CD4-positive, alpha-beta T cell treated with Interleukin-2 at 100 ng/mL for 4 hours (primary cell): ENCODE results near the gene CALU.

ENCODE experiments used
- DNase-seq: peaks from one replicate; pipeline ENCODE4 v3.0.0-alpha.2; 2020; ENCODE audit warnings: low spot score

Gene CALU

GRCh38 chr7:128752251-128752650, 13.1 kb downstream of the CALU start:
- DNase-seq, result no peak

GRCh38 chr7:128755075-128755818, 16.1 kb downstream of the CALU start:
- DNase-seq, result no peak

- no peak for DNase-seq
Measured at GRCh38 chr7:128755819-128756476, 16.8 kb downstream of the CALU start.

DNA sequence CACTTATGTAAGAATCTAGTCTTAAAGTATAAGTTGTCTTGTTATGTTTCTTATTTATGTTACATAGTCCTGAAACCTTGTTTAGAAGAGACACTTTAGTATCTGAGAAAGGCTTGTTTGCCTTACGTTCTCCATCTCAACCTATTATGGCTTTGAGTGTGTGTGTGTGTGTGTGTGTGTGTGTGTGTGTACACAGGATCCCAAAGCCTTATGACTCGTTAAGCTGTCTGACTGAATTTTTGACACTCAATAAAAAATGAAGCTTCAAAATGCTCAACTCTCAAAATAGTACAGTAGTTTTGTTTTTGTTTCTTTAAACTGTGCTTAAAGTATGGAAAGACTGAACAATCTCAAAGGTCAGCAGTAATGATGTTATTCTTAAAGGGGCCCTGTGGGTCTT, 18.0 kb downstream of the CALU start:
- no peak for DNase-seq

DNA sequence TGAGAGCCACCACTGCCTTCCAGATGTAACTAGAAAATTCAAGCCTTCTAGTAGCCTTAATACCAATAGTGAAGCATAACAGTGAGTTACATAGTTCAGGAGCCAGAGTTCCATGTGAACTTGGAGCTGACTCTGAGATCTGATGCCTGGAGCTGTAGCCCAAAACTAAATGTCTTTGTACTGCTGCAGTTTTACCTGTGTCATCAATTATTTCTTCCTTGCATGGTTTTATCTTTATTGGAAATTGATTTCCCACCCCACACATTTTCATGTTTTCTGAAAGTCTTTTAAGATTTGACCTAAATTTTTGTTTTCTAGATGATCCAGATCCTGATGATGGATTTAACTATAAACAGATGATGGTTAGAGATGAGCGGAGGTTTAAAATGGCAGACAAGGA, 19.4 kb downstream of the CALU start:
- DNase-seq, result no peak

DNA sequence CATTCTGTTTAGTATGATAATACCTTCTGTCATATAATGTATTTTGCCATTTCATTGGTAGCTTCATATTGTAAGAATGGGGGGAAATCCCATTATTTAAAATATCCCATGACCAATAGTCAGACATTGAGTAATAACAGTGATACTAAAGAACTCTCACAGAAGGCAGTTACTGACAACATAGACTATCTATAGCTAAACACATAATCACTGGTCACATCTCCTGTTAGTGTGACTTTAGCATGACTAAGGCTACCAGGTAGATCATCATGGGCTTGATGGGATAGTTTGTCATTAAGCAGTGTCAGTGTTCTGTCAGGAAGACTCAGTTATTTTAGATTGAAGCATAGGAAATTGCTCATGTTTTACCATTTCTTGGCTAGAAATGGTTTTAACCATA, 20.1 kb downstream of the CALU start:
- DNase-seq, result no peak

- DNase-seq, result no peak
Measured at GRCh38 chr7:128763541-128763940, 24.4 kb downstream of the CALU start.

DNA sequence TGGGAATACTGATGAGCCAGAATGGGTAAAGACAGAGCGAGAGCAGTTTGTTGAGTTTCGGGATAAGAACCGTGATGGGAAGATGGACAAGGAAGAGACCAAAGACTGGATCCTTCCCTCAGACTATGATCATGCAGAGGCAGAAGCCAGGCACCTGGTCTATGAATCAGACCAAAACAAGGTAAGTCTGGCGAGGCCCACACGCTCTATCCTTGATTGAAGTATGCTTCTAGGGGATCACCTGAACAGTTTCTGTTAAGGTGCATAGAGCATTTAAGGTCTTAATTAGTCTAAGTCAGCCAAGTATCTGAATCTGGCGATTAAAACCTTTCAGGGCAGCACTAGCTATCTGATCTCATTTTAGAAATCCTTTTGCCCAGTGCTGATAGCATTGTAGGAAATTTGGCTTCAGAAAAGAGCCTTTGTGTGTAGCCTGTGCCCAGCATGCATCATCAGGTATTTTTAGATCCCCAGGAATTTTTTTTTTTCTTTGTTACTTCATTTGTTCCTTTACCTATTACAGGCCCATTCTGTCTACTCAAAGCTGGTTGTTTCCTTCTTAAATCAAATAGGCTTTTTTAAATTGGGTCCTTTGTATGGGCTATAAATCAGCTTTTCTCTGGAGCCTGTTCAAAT, 28.4 kb downstream of the CALU start:
- DNase-seq, result no peak

DNA sequence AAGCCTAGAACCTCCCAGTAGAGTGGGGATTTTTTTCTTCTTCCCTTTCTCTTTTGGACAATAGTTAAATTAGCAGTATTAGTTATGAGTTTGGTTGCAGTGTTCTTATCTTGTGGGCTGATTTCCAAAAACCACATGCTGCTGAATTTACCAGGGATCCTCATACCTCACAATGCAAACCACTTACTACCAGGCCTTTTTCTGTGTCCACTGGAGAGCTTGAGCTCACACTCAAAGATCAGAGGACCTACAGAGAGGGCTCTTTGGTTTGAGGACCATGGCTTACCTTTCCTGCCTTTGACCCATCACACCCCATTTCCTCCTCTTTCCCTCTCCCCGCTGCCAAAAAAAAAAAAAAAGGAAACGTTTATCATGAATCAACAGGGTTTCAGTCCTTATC, 31.1 kb downstream of the CALU start:
- no peak for DNase-seq

- no peak for DNase-seq
Measured at GRCh38 chr7:128773604-128774003, 34.4 kb downstream of the CALU start.

- DNase-seq, result no peak
Measured at GRCh38 chr7:128774029-128774689, 35.0 kb downstream of the CALU start.

- no peak for DNase-seq
Measured at GRCh38 chr7:128774921-128775320, 35.8 kb downstream of the CALU start.

- DNase-seq, result no peak
Measured at GRCh38 chr7:128775744-128776474, 36.8 kb downstream of the CALU start, which contains the start of gene OPN1SW. OPN1SW (minus strand) TSS chr7:128775794; CDS start chr7:128775781, 13 bp downstream.

GRCh38 chr7:128777156-128778123, 38.3 kb downstream of the CALU start:
- no peak for DNase-seq

DNA sequence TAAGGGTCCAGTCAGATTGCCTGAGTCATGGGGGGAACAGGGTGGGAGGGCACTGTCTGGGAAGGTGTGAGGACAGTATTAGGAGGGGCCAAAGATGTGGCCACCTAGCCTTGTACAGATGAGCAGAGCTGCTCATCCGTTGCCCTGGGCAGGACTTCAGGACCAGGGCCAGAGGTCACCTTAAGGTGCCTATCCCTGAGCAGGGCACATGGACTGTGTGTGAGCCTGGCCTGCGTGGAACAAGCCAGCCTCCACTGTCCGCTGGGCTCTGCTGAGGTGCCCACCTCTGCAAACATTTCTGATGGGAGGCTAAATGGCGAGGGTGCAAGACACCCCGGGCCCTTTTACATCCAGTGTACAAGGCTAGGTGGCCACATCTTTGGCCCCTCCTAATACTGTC, 39.8 kb downstream of the CALU start:
- no peak for DNase-seq

DNA sequence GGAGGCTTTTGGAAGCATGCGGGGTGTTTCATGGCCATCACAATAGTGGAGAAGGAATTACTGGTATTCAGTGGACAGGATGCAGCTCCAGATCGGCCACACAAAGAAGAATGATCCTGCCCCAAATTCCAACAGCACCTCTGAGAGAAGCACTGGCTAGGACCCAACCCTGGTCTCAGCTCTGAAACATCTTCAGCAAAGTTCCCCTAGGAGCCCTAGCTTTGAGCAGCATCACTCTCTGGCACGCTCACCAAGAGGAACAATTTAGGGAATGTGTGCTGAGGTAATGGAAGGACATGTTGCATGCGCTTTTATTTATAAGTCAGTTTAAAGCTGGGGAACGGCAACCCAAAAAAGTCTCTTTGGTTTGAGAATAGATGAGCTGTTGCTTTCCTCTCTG, 42.0 kb downstream of the CALU start:
- DNase-seq, result no peak

DNA sequence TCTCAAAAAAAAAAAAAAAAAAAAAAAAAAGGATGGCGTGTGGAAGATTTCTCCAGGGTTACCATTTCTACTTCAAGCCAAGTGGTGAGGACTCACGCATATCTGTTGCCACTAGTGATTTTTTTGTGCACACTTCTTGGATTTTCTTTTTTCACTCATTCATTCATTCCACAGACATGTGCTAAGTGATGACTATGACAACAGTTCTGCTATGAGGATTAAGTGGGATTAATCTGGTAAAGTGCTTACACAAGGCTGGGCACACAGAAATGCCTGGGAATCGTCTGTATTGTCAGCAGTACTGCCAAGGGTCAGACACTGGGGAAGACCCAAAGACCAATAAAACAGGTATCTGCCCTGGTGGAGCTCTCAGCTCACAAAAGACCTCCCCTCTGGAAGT, 42.7 kb downstream of the CALU start:
- no peak for DNase-seq

DNA sequence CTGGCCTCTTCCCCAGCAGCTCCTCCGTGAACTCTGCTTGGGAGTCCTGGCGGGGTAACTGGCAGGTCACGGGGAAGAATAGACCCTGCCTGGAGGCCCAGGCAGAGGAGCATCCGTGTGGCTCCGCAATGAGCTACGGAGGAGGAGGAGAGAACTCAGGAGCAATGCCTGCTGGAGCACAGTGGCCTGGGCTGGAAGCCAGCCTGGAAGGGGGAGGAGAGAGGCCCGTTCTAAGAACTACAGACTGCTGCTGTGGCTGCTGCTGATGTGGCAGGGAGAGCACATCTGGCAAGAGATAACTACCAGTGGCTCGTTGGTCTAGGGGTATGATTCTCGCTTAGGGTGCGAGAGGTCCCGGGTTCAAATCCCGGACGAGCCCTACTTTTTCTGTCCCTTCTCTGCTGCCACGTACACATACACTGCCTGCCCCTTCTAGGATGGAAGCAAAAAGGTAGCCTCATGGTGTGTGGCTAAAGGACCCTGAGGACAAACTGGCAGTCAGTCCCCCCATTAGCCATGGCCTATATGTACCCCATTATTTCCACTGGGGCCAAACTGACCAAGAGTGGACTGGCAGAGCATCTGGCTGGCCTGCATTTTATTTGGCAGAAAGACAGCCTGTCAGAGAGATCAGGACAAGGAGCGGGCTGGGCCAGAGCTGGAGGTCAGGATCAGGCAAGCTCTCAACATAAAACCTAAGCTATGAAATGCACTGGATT, 44.1 kb downstream of the CALU start:
- no peak for DNase-seq

GRCh38 chr7:128785738-128786137, 46.6 kb downstream of the CALU start:
- DNase-seq, result no peak
